GM21423 (cell line): ENCODE data around the gene DGCR2.

Source experiments
- ATAC-seq: cut with Tn5 transposase; IDR thresholded peaks from one replicate; pipeline ENCODE4 v1.9.1; 2021; ENCODE audit warnings: mild to moderate bottlenecking, moderate library complexity; ENCODE audit not compliant: unreplicated experiment

Gene DGCR2

GRCh38 chr22:19128946-19129727 lies 6.9 kb upstream of the DGCR2 start:
- no peak for ATAC-seq

- no peak for ATAC-seq
Measured at GRCh38 chr22:19128009-19128401, 5.8 kb upstream of the DGCR2 start.

GRCh38 chr22:19127329-19128008 lies 5.3 kb upstream of the DGCR2 start:
- no peak for ATAC-seq

GRCh38 chr22:19126309-19127273 lies 4.4 kb upstream of the DGCR2 start:
- no peak for ATAC-seq

- ATAC-seq, result no peak
Measured at GRCh38 chr22:19125474-19126308, 3.5 kb upstream of the DGCR2 start.

- no peak for ATAC-seq
Measured at GRCh38 chr22:19125011-19125410, 2.8 kb upstream of the DGCR2 start.

- ATAC-seq, result no peak
Measured at GRCh38 chr22:19124377-19124776, 2.2 kb upstream of the DGCR2 start.

GRCh38 chr22:19123936-19124335 lies 1.7 kb upstream of the DGCR2 start:
- ATAC-seq, result no peak

- ATAC-seq, result no peak
Measured at GRCh38 chr22:19122752-19123492, 710 bp upstream of the DGCR2 start.

GRCh38 chr22:19121631-19122142 lies 525 bp downstream of the DGCR2 start:
- ATAC-seq, result peak; percentile 24

- no peak for ATAC-seq
Measured at GRCh38 chr22:19120829-19121630, 1.2 kb downstream of the DGCR2 start.

- ATAC-seq, result no peak
Measured at GRCh38 chr22:19119949-19120348, 2.3 kb downstream of the DGCR2 start.

- no peak for ATAC-seq
Measured at GRCh38 chr22:19118329-19118880, 3.8 kb downstream of the DGCR2 start.

GRCh38 chr22:19117111-19117512 lies 5.1 kb downstream of the DGCR2 start:
- no peak for ATAC-seq

GRCh38 chr22:19115628-19116027 lies 6.6 kb downstream of the DGCR2 start:
- ATAC-seq, result no peak

- no peak for ATAC-seq
Measured at GRCh38 chr22:19114984-19115552, 7.1 kb downstream of the DGCR2 start.

- no peak for ATAC-seq
Measured at GRCh38 chr22:19113429-19113828, 8.8 kb downstream of the DGCR2 start.

- no peak for ATAC-seq
Measured at GRCh38 chr22:19111584-19111983, 10.6 kb downstream of the DGCR2 start.
